ENCODE results near the gene IFI27. TPM values are rescaled to one million over a fixed set of nuclear protein-coding genes. Genes with fewer than 3 reads are reported as not detected.

IFI27 gene
- total and polyA plus RNA-seq, 9 of the 15 experiments (the other 6 are each of a cell fraction or from before 2014, with no cell fraction given), result 0.19 to 3.4 (median 1.4) TPM; not detected in 1

DNA sequence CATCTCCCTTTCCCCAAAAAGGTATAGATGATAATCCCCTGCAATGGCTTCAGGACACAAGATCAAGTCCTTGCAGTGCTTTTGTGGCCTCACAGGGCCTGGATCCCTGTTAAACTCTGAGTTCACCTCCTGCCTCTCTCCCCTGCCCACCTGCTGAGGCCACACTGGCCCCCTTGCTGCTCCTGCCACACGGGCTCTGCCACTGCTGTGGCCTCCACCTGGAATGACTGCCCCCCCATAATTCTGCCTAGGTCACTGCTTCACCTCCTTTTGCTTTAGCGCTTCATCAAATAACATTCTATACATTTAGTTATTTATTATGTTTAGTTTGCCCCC is 653 bp upstream of the IFI27 start:
- Histone ChIP-seq H3K36me3 (ENCODE audit: control insufficient read depth, insufficient read depth, low read length) (no peaks in the 10 kb centered on the region), H3K9me1 (ENCODE audit: control insufficient read depth, insufficient read depth, low read length) (peaks cover 3% of the 10 kb centered on the region), H3K4me2 (ENCODE audit: insufficient read depth, low read length) (peak overlapping the region; percentile 16; the same call in 1 of the 2 replicates), H3K27ac (ENCODE audit: extremely low read depth, low read depth, low read length) (no peak overlapping the region), H4K20me1 (replicated peaks; ENCODE audit: control insufficient read depth, insufficient read depth, low read length) (no peaks in the 10 kb centered on the region), H3K9me3 (replicated peaks; ENCODE audit: control insufficient read depth, insufficient read depth, low read depth, low read length) (no peaks in the 10 kb centered on the region), H3K27me3 (ENCODE audit: control insufficient read depth in 2 of 2, insufficient read depth in 2 of 2, low read length in 2 of 2) (peaks cover 0 to 5% of the 10 kb centered on the region in 2 experiments; a peak in 1 of 5 replicates), H3K79me2 (ENCODE audit: control insufficient read depth, insufficient read depth, low read length) (no peaks in the 10 kb centered on the region), H3K4me1 (replicated peaks in 1 of 2; ENCODE audit: control insufficient read depth in 2 of 2, insufficient read depth in 2 of 2, low read length in 2 of 2) (peaks cover 8 to 16% of the 10 kb centered on the region in 2 experiments; a peak in 4 of 5 replicates), H3K9ac (ENCODE audit: insufficient read depth in 1 of 2, low read depth in 2 of 2, low read length in 2 of 2) (peak overlapping the region in 1 of 2 experiments; percentile 83; a peak in 1 of 4 replicates), H3K4me3 (no peak overlapping the region), H2AFZ (ENCODE audit: low read depth, low read length) (peak overlapping the region; percentile 67; the same call in 1 of the 2 replicates)
- no peak for DNase-seq (ENCODE audit: extremely low read depth in 1 of 4, low spot score in 3 of 4)
- POLR2A ChIA-PET, result interaction anchor here (0.6 to 1.5 kb wide), 2 partner anchors 9 to 27 kb away, joined by 3 to 7 read pairs; no protein-coding TSS in a partner anchor
- WGBS (ENCODE audit: insufficient coverage, low coverage, missing lambda C conversion rate), result 76% methylated on average over 2 of the region's 2 CpGs
- intact Hi-C loops (cut with micrococcal nuclease) (no loop called here), in situ Hi-C loops (cut with MboI) (no loop called here)
- no TSS peak for BruUV-seq (replicated peaks)
- no peak for TF ChIP-seq HDAC2 (IDR thresholded peaks at IDR 0.05)
- 0 out of 2 replicates have a peak, but pooled peaks have one; percentile 56 for TF ChIP-seq ZNF644 (tag; IDR thresholded peaks at IDR 0.05; ENCODE audit: low read depth)
- no peak for TF ChIP-seq STAT5B (CRISPR knock-in tag; IDR thresholded peaks at IDR 0.05)
- peak; percentile 41 for ATAC-seq
- no peak for FAIRE-seq
- CTCF ChIA-PET (ENCODE audit: low intra/inter-chr PET ratio), result no interaction called here

DNA sequence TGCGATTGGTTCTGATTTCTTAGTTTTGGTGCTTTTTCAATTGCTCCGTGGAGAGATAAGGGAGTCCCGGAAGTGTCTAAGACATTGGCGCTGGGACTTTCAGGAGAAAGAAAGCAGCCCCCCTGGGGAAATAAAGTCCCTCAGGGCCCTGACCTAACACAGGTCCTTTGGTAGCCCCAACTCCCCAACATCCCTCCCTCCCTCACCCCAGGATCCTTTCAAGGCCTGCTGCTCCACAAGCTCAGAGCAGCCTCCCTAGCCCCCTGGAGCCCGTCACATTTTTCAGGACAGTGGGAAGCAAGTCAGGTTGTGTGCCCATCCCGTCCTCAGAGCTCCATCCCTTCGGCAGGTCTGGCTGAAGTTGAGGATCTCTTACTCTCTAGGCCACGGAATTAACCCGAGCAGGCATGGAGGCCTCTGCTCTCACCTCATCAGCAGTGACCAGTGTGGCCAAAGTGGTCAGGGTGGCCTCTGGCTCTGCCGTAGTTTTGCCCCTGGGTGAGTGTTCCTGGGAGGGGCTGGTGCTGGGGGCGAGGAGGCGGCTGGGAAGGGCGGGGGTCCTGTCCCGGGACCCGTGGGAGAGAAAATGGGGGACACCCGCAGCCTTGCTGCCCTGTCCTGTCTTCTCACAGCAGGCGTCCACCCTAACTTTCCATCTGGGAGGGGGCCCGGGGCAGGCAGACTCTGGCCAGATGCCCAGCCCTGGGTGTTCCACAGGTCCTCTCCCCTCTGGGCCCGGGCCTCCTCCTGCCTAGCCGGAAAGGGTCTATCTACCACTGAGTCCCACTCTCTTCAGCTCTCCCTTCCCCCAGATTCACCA is 950 bp downstream of the IFI27 start:
- Histone ChIP-seq H3K79me2 (ENCODE audit: control insufficient read depth, insufficient read depth, low read length) (no peaks in the 10 kb centered on the region), H2AFZ (ENCODE audit: low read depth, low read length) (no peak overlapping the region), H3K9me3 (replicated peaks; ENCODE audit: control insufficient read depth, insufficient read depth, low read depth, low read length) (no peaks in the 10 kb centered on the region), H3K4me1 (replicated peaks in 1 of 2; ENCODE audit: control insufficient read depth in 2 of 2, insufficient read depth in 2 of 2, low read length in 2 of 2) (peaks cover 8 to 16% of the 10 kb centered on the region in 2 experiments; a peak in 4 of 5 replicates), H3K4me2 (ENCODE audit: insufficient read depth, low read length) (peak overlapping the region; percentile 50; the same call in 1 of the 2 replicates), H3K9ac (ENCODE audit: insufficient read depth in 1 of 2, low read depth in 2 of 2, low read length in 2 of 2) (no peak overlapping the region; a peak in 1 of 4 replicates), H3K27me3 (ENCODE audit: control insufficient read depth in 2 of 2, insufficient read depth in 2 of 2, low read length in 2 of 2) (peaks cover 2 to 21% of the 10 kb centered on the region in 2 experiments; a peak in 1 of 5 replicates), H3K9me1 (ENCODE audit: control insufficient read depth, insufficient read depth, low read length) (peaks cover 3% of the 10 kb centered on the region), H3K27ac (ENCODE audit: extremely low read depth, low read depth, low read length) (no peak overlapping the region), H3K36me3 (ENCODE audit: control insufficient read depth, insufficient read depth, low read length) (no peaks in the 10 kb centered on the region), H3K4me3 (no peak overlapping the region), H4K20me1 (replicated peaks; ENCODE audit: control insufficient read depth, insufficient read depth, low read length) (no peaks in the 10 kb centered on the region; the same call in 1 of the 2 replicates)
- 47% methylated on average over 9 of the region's 20 CpGs for WGBS (ENCODE audit: insufficient coverage, low coverage, missing lambda C conversion rate)
- POLR2A ChIA-PET, result interaction anchor here (1.3 kb wide), 1 partner anchor 13 kb away, joined by 5 read pairs; no protein-coding TSS in a partner anchor
- intact Hi-C loops (cut with micrococcal nuclease), result no loop called here
- no peak for FAIRE-seq
- CTCF ChIA-PET (ENCODE audit: low intra/inter-chr PET ratio), result no interaction called here
- DNase-seq (ENCODE audit: extremely low read depth in 1 of 4, low spot score in 3 of 4), result no peak
- BruUV-seq (replicated peaks), result no TSS peak
- in situ Hi-C loops (cut with MboI), result no loop called here
- no peak for ATAC-seq
- TF ChIP-seq BRD4 (IDR thresholded peaks at IDR 0.05) (no peak), SIN3A (IDR thresholded peaks at IDR 0.05; ENCODE audit: borderline replicate concordance in 2 of 2, control insufficient read depth in 1 of 2, low read depth in 2 of 2, low read length in 2 of 2) (no peak), CBX3 (IDR thresholded peaks at IDR 0.05; ENCODE audit: borderline replicate concordance in 1 of 2, low read length in 2 of 2) (no peak), TCF3 (CRISPR knock-in tag; IDR thresholded peaks at IDR 0.05) (no peak), ZNF79 (CRISPR knock-in tag; IDR thresholded peaks at IDR 0.05; ENCODE audit: low read depth) (no peak), C11orf30 (IDR thresholded peaks at IDR 0.05; ENCODE audit: low read depth) (no peak), FOXJ2 (tag; IDR thresholded peaks at IDR 0.05) (no peak)
- TF ChIP-seq, protein P1, sequence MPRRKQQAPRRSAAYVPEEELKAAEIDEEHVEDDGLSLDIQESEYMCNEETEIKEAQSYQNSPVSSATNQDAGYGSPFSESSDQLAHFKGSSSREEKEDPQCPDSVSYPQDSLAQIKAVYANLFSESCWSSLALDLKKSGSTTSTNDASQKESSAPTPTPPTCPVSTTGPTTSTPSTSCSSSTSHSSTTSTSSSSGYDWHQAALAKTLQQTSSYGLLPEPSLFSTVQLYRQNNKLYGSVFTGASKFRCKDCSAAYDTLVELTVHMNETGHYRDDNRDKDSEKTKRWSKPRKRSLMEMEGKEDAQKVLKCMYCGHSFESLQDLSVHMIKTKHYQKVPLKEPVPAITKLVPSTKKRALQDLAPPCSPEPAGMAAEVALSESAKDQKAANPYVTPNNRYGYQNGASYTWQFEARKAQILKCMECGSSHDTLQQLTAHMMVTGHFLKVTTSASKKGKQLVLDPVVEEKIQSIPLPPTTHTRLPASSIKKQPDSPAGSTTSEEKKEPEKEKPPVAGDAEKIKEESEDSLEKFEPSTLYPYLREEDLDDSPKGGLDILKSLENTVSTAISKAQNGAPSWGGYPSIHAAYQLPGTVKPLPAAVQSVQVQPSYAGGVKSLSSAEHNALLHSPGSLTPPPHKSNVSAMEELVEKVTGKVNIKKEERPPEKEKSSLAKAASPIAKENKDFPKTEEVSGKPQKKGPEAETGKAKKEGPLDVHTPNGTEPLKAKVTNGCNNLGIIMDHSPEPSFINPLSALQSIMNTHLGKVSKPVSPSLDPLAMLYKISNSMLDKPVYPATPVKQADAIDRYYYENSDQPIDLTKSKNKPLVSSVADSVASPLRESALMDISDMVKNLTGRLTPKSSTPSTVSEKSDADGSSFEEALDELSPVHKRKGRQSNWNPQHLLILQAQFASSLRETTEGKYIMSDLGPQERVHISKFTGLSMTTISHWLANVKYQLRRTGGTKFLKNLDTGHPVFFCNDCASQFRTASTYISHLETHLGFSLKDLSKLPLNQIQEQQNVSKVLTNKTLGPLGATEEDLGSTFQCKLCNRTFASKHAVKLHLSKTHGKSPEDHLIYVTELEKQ (CRISPR knock-in tag; IDR thresholded peaks at IDR 0.05), result no peak
